GM23248 (cell line): ENCODE data around the gene NUB1. TPM values are rescaled to one million over a fixed set of nuclear protein-coding genes. Genes with fewer than 3 reads are reported as not detected.

Experiments used
- DNase-seq: peaks from one replicate; pipeline ENCODE4 v3.0.0-alpha.2; 2015
- H2AFZ ChIP-seq: fragments of 200-600 bp; sonication (generic); 2 replicates; pipeline ENCODE4 v1.6.1; 2016; ENCODE audit warnings: antibody characterized with exemption
- H3F3A ChIP-seq: fragments of 200-600 bp; sonication (generic); 2 replicates; pipeline ENCODE4 v1.6.1; 2016; ENCODE audit warnings: mild to moderate bottlenecking, antibody characterized with exemption, mixed run types; ENCODE audit not compliant: insufficient read depth
- H3K27ac ChIP-seq: fragments of 200-600 bp; sonication (generic); 2 replicates; pipeline ENCODE4 v1.5.1; 2016; ENCODE audit warnings: mild to moderate bottlenecking
- H3K27me3 ChIP-seq: fragments of 200-600 bp; sonication (generic); replicated peaks from 2 replicates; pipeline ENCODE4 v1.6.1; 2016; ENCODE audit warnings: mild to moderate bottlenecking; ENCODE audit not compliant: insufficient read depth
- H3K36me3 ChIP-seq: fragments of 200-600 bp; sonication (generic); 2 replicates; pipeline ENCODE4 v1.6.1; 2016; ENCODE audit warnings: low read depth, mild to moderate bottlenecking
- H3K4me1 ChIP-seq: fragments of 200-600 bp; sonication (generic); 2 replicates; pipeline ENCODE4 v1.6.1; 2016; ENCODE audit warnings: mild to moderate bottlenecking; ENCODE audit not compliant: insufficient read depth
- H3K4me2 ChIP-seq: fragments of 200-600 bp; sonication (generic); one replicate; pipeline ENCODE4 v1.6.1; 2016; ENCODE audit warnings: mild to moderate bottlenecking; ENCODE audit not compliant: unreplicated experiment
- H3K4me3 ChIP-seq: fragments of 200-600 bp; sonication (generic); 2 replicates; pipeline ENCODE4 v1.5.1; 2016; ENCODE audit warnings: mild to moderate bottlenecking
- H3K79me2 ChIP-seq: fragments of 200-600 bp; sonication (generic); 2 replicates; pipeline ENCODE4 v1.6.1; 2016; ENCODE audit warnings: mild to moderate bottlenecking; ENCODE audit not compliant: insufficient read depth
- H3K9ac ChIP-seq: fragments of 200-600 bp; sonication (generic); 2 replicates; pipeline ENCODE4 v1.6.1; 2016; ENCODE audit warnings: mild to moderate bottlenecking
- H3K9me2 ChIP-seq: fragments of 200-600 bp; sonication (generic); 2 replicates; pipeline ENCODE4 v1.6.1; 2016; ENCODE audit warnings: mixed run types, mild to moderate bottlenecking, moderate library complexity; ENCODE audit not compliant: insufficient read depth
- H3K9me3 ChIP-seq: fragments of 200-600 bp; sonication (generic); one replicate; pipeline ENCODE4 v1.6.1; 2017; ENCODE audit warnings: low read depth
- H4K20me1 ChIP-seq: fragments of 200-600 bp; sonication (generic); 2 replicates; pipeline ENCODE4 v1.6.0; 2016; ENCODE audit not compliant: insufficient read depth
- EZH2 ChIP-seq: fragments of 200-600 bp; sonication (generic); IDR thresholded peaks from 2 replicates; pipeline ENCODE4 v1.6.1; 2018; ENCODE audit warnings: antibody characterized with exemption, mild to moderate bottlenecking; ENCODE audit not compliant: insufficient read depth, poor library complexity, severe bottlenecking
- EZH2phosphoT487 ChIP-seq: fragments of 200-600 bp; sonication (generic); IDR thresholded peaks from 2 replicates; pipeline ENCODE4 v1.6.1; 2018; ENCODE audit warnings: antibody characterized with exemption, moderate library complexity, mild to moderate bottlenecking, low read depth; ENCODE audit not compliant: insufficient read depth
- WGBS, 2 experiments: methylation state at CpG; one replicate each; pipeline ENCODE4 v1.1.6; 2015 to 2017; ENCODE audit warnings: low lambda C conversion rate in 2 of 2, low coverage in 1 of 2; ENCODE audit errors: missing lambda C conversion rate in 2 of 2; 5-methylcytosine and 5-hydroxymethylcytosine counted together
- in situ Hi-C: fragments of 300-500 bp; cut with MboI; formaldehyde crosslinking; loops from 2 replicates; pipeline ENCODE4 v1.15.0; 2020
- polyA plus RNA-seq: library from polyadenylated mRNA; unstranded; fragments of >200 nt; fragmentation: Nextera tagmentation; extraction: Ambion mirVana; gene quantifications from 2 replicates; pipeline ENCODE4 v1.2.1, GENCODE V29; 2016
- total RNA-seq: library from RNA; depleted of rRNA; stranded (reverse); fragments of >200 nt; shearing (Covaris generic); gene quantifications from 2 replicates; pipeline ENCODE4 v1.2.3, GENCODE V29; 2014

Gene NUB1
- total and polyA plus RNA-seq, 2 experiments from 2014 or later = 43.4 to 48.0 TPM

- Histone ChIP-seq H4K20me1 (no peaks in the 10 kb centered on the region), H3K9ac (no peak overlapping the region), H3K9me2 (no peaks in the 10 kb centered on the region), H3K27ac (no peak overlapping the region), H3K9me3 (no peaks in the 10 kb centered on the region), H3K79me2 (no peaks in the 10 kb centered on the region), H3K4me1 (no peaks in the 10 kb centered on the region), H3K27me3 (peaks cover 15% of the 10 kb centered on the region), H2AFZ (no peak overlapping the region), H3K4me2 (no peak overlapping the region), H3K36me3 (no peaks in the 10 kb centered on the region), H3F3A (no peaks in the 10 kb centered on the region), H3K4me3 (no peak overlapping the region)
- no peak for TF ChIP-seq EZH2
- no peak for TF ChIP-seq EZH2phosphoT487
- in situ Hi-C loops = no loop called here
- no peak for DNase-seq
- WGBS, 2 experiments = 58 to 66% methylated on average over 17 to 23 of the region's 24 CpGs
Measured at GRCh38 chr7:151387161-151388006, 45.8 kb downstream of the NUB1 start.

GRCh38 chr7:151388007-151388297 is 46.3 kb downstream of the NUB1 start:
- Histone ChIP-seq H4K20me1 (no peaks in the 10 kb centered on the region), H3K9me2 (no peaks in the 10 kb centered on the region), H3K4me2 (no peak overlapping the region), H3K27ac (no peak overlapping the region), H3K36me3 (no peaks in the 10 kb centered on the region), H3K4me1 (no peaks in the 10 kb centered on the region), H3K9ac (no peak overlapping the region), H3F3A (no peaks in the 10 kb centered on the region), H3K9me3 (no peaks in the 10 kb centered on the region), H2AFZ (no peak overlapping the region), H3K4me3 (no peak overlapping the region), H3K27me3 (peaks cover 10% of the 10 kb centered on the region; the same call in 1 of the 2 replicates), H3K79me2 (no peaks in the 10 kb centered on the region)
- TF ChIP-seq EZH2 = no peak
- TF ChIP-seq EZH2phosphoT487 = no peak
- 73 to 79% methylated on average over 8 of the region's 8 CpGs for WGBS, 2 experiments
- in situ Hi-C loops = no loop called here
- no peak for DNase-seq

GRCh38 chr7:151388430-151388829 is 46.8 kb downstream of the NUB1 start:
- DNase-seq = no peak
- Histone ChIP-seq H3K9me3 (no peaks in the 10 kb centered on the region), H3K27ac (no peak overlapping the region), H3K79me2 (no peaks in the 10 kb centered on the region), H3K4me1 (no peaks in the 10 kb centered on the region), H3K4me2 (no peak overlapping the region), H3F3A (no peaks in the 10 kb centered on the region), H3K4me3 (no peak overlapping the region), H3K27me3 (peaks cover 10% of the 10 kb centered on the region; the same call in 1 of the 2 replicates), H2AFZ (no peak overlapping the region), H3K36me3 (no peaks in the 10 kb centered on the region), H3K9ac (no peak overlapping the region), H4K20me1 (no peaks in the 10 kb centered on the region), H3K9me2 (no peaks in the 10 kb centered on the region)
- in situ Hi-C loops = no loop called here
- 64 to 70% methylated on average over 10 of the region's 10 CpGs for WGBS, 2 experiments
- no peak for TF ChIP-seq EZH2phosphoT487

- Histone ChIP-seq H3K79me2 (no peaks in the 10 kb centered on the region), H3K4me3 (no peak overlapping the region), H3K27ac (no peak overlapping the region), H3K4me1 (no peaks in the 10 kb centered on the region), H4K20me1 (no peaks in the 10 kb centered on the region), H2AFZ (no peak overlapping the region), H3K4me2 (no peak overlapping the region), H3K9ac (no peak overlapping the region), H3K9me2 (no peaks in the 10 kb centered on the region), H3K27me3 (peaks cover 3% of the 10 kb centered on the region; the same call in 1 of the 2 replicates), H3K9me3 (no peaks in the 10 kb centered on the region), H3K36me3 (no peaks in the 10 kb centered on the region), H3F3A (no peaks in the 10 kb centered on the region)
- in situ Hi-C loops = no loop called here
- TF ChIP-seq EZH2phosphoT487 = no peak
- no peak for TF ChIP-seq EZH2
- WGBS, 2 experiments = 76 to 79% methylated on average over 21 of the region's 21 CpGs
- DNase-seq = no peak
Measured at GRCh38 chr7:151389096-151389767, 47.6 kb downstream of the NUB1 start.
